HG02840 (cell line): ENCODE results near the gene FUT6.
A peak's percentile ranks its signal among the peaks of the same experiment; 100 is the strongest.

Experiments
- ATAC-seq: cut with Tn5 transposase; IDR thresholded peaks from one replicate; pipeline ENCODE4 v1.9.1; 2021; ENCODE audit warnings: mild to moderate bottlenecking, moderate library complexity, moderate number of reproducible peaks; ENCODE audit not compliant: unreplicated experiment, low FRiP score

FUT6 gene

DNA sequence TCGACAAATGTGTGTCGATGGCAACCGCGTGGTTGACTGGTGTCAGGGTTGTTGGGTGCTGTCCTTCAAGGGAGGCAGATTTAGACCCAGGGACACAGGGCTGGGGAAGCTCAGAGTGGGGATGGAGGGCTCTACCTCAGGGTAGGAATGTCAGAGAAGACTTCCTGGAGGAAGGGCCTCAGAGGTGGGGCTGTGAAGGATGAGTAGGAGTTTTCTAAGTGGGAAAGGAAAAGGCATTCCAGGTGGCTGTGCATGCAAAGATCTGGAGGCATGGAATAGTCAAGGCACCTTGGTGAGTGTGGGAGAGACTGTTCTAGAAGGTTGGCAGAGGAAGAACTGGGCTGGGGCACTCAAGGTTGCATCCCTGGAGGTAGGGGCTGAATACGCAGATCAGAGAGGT lies 32.6 kb downstream of the FUT6 start:
- no peak for ATAC-seq

DNA sequence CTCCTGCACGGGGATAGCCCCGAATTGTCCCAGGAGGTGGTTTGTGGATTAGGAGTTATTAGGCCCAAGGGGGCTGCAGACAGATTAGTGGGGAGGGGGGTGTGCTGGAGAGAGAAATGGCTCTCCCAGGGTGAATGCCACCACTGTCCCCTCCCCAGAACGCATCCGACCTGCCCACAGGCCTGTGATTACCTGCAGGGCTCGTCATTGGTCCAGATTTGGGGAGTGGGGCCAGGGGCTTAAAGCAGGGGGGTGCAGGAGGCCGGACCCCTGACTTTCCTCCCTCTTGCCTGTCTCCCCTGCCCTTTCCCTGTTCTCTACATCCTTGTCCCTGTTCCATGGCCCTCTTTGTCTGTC lies 33.4 kb downstream of the FUT6 start:
- no peak for ATAC-seq

DNA sequence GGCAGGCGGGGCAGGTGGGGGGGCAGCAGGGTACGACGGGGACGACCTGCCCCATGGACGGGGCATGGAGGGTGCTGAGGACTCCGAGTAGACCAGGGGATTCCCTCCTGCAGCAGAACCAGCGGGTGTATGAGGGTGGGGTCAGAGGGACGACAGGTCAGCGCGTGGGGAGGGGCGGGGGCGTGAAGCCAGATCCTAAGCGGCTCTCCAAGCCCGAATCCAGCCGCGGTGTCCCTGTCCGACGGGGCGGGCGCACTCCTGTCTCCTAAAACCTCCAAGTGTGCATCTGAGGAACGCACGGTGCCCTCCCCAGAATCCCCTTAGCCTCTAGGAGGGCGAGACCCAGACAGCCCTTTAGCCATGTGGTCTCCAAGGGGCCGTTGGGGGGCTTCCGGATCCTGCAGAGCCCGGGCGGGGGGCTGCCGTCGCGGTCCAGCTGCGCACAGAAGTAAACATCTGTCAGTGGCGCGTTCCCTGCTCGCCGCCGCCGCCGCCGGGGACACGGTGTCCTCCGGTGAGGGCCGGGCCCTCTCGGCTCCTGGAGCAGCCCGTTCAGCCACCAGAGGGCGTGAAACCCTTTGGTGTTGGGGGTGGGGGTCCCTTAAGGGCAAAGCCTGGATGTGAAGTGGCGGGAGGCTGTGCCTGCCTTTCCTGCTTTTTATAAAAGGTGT lies 33.9 kb downstream of the FUT6 start:
- ATAC-seq, result no peak

DNA sequence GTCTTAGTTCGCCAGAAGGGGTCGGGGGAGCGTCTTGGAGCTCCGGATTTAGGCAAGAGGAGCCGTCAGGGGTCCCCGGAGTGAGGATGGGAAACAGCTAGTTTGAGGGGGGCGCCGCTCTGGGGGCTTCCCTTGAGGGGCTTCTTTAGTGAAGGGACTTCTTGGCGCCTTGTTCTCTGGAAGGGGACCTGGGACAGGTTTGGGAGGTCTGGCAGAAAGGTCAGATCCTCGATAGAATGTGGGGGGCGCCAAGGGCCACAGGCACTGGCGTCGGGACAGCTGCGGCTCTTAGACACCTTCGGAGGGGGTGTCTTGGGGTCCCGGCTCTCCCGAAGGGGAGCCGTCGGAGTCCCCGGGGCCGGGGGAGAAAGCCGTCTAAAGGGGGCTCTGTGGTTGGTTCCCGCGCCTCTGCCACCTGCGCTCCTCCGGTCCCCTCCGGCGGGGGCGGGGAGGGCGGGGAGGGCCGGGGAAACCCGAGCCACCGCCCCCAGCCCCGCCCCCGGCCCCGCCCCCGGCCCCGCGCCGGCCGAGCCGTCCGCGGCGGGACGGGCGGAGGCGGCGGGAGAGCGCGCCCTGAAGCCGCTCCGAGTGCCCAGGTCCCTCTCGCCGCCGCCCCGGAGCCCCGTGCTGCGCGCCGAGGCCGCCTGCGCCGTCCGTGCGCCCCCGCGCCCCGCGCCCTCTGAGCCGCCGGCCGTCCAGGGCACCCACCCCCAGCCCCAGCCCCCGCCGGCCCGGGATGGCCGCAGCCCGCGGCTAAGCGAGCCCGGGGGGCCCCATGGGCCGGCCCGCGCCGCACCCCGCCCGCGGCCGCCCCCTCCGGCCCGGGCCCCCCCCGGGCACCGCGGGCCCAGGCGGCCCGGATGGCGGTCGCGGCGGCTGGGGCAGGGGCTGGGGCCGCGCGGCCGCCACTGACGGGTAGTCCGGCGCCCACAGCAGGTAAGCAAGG lies 34.7 kb downstream of the FUT6 start, which contains the start of gene NRTN:
TSS of gene NRTN (plus strand) at position 552 of the 946 bp plus-strand sequence. CDS start 19,099 bp downstream, outside the sequence.
- ATAC-seq, result no peak

DNA sequence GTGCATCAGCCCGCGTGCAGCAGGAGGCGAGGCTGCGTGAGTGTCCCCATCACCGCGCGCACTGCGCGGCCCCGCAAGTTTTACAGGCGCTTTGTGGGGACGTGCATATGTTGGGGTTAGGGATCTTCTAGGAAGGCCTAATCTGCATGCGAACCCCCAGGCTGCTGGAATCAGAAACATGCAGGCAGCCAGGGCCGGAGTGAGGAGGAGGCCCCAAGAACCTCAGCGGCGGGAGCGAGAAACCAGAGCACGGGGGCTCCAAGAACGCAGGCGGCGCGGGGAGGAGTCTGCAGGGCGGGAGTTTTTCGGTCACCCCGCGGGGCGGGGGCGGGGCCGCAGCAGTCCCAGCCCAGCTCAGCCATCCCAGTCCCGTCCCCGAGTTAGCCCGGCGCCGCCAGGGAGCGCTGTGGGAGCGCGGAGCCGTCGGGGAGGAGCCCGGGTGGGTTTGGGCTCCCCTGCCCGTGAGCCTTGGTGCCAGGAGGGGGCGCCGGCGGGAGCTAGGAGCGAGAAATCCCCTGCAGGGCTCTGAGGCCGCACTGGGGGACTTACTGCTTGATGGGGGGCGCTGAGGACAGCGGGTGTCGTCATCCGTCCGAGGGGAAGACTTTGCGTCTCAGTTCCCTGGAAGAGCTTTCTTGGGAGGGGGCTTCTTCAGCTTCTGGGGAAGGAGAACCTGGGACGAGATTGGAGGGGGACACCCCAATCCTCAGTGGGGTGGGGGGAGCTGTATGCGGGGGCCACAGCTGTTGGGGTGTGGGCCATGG lies 35.6 kb downstream of the FUT6 start:
- ATAC-seq, result no peak

DNA sequence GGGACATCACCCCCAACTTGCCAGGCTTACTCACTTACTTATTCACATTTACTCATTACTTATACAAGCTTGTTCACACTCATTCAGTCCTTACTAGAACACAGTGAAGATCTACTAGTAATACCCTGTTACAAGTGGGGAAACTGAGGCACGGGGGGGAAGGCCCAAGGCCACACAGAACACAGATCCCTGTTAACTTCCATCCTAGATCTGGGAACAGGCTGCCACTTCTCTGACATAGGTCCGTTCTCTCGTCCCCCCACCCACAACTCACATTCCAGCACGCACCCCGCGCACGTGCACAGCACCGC lies 36.1 kb downstream of the FUT6 start:
- no peak for ATAC-seq

DNA sequence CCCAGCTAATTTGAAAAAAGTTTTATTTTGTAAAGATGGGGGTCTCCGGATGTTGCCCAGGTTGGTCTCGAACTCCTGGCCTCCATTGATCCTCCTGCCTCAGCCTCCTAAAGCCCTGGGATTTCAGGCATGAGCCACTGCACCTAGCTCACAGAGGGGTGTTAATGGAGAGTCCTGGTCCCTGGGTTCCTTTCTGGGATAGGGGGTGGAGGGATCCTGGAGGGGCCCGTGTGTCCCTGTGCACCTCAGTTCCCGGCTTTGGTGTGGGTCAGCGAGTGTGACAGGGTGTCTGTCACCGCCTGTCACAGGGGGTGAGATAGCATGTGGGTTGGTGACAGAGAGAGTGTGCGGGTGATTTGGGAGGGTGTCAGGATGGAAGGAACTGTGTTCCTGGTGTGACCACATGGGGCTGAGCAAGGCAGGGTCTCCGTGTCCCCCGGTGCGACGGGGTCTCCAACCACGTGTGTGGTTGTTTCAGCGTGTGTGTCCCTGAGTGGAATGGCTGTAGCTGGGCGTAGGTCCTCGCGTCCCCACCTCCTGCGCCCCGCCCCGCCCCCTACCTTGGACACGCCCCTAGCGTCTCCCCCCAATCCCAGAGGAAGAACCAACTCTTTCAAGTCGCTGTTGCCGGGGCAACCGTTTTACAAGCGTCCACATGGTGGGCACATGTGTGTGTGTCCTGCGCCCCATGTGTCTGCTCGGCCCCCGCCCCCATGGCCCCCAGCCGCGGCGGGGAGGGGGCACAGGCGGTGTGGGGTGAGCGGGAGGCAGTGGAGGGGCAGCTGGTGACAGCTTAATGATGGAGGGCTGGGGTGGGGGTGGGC lies 37.5 kb downstream of the FUT6 start:
- ATAC-seq, result no peak

DNA sequence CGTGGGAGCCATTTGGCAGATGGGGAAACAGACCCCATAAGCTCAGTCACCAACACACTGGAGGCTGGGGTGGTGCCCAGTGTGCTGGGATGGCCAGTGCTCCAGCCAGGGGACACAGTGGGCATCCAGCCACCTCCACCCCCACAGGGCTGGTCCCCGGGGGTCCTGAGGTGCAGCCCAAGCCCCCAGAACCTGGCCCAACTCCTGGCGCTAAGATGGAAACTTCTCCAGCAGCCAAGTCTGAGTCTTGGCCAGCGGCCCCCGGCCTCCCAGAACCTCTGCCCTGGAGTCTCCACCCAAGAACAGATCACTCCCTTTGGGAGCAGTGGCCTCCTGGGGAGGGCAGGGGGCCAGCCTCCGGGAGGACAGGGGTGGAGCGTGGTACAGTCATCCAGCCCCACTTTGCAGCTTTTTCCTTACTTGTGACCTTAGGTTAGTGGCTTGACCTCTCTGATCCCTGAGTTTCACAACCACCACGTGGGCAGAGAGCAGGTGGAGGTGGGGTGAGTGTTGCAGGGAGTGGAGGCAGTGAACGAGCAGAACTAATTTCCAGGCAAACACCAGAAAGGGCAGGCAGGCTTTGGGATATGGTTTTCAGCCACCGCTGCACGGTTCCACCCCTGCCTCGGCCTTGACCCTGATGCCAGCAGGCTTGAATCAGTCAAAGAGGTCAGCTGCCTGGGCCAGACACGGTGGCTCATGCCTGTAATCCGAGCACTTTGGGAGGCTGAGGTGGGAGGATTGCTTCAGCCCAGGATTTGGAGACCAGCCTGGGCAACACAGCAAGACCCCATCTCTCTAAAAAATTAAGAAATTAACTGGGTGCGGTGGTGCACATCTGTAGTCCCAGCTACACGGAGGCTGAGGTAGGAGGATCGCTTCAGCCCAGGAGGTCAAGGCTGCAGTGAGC lies 38.9 kb downstream of the FUT6 start:
- ATAC-seq, result no peak

DNA sequence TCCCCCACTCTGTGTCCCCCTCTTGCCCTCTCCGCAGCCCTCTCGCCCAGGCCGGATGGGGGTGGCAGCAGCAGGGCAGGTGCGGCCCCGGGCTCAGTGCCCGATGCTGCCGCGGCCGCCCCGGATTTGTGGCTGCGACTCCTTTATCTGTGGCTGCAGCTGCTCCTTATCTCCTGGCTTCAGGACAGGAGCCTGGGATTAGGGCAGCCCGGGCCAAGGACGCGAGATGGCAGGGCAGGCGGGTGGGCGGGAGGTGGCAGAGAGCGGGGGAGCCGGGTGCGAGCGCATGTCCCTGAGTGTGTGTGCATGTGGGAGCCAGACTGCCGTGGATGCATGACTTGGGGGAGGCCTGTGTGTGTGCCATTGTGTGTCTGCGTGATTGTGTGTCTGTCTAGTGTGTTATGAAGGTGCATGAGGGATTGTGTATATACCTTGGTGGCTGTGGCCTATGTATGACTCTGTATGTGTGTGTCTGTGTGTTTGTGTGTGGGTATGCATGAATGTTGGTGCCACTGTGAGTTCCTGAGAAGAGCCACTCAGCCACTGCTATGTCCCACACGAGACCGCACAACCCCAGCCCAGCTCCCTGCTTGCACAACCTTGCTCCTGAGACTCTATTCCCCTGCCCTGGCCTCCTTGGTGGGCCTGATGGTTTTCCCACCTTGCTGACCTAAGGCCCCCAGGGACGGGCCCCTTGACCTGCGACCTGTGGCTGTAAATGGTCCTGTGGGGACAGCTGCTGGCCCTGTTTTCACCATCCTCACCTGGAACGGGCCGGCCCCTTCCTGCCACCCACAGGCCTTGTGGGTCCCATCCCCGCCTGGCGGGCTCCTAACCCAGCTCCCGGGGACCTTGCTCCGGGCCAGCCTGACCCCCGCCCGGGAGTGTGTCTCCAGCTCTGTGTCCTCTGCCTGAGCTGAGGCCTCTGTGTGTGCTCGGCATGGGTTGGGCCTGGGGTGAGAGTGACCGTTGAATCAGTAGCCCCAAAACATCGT lies 40.0 kb downstream of the FUT6 start:
- ATAC-seq, result no peak

DNA sequence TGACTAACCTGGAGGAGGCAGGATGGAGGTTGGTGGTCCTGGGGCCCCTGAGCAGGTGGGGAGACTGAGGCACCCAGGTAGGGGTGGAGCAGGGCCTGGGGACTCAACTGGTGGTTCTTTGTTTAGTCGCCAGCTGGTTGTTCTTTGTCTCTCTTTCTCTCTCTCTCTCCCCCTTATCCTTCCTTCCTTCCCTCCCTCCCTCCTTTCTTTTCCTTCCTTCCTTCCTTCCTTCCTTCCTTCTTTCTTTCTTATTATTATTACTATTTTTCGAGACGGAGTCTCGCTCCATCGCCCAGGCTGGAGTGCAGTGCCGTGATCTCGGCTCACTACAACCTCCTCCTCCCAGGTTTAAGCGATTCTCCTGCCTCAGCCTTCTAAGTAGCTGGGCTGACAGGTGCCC lies 41.3 kb downstream of the FUT6 start:
- no peak for ATAC-seq

DNA sequence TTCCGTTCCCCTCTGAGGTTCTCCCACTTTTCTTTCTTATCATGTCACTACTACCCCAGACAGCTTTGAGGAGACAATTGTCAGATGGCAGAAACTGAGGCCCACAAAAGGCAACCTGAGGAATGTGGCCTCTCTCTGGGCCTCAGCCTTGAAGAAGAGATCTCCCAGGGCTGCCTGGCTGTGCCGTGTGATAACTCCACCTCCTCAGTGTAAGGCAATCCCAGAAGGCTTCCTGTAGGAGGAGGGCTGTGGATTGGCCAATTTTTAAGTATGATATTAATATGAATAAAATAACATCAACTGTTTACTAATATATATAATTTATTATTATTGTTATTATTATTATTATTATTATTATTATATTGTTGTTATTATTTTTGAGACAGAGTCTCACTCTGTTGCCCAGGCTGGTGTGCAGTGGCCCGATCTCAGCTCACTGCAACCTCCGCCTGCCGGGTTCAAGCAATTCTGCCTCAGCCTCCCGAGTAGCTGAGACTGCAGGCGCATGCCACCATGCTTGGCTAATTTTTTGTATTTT lies 44.1 kb downstream of the FUT6 start:
- no peak for ATAC-seq

DNA sequence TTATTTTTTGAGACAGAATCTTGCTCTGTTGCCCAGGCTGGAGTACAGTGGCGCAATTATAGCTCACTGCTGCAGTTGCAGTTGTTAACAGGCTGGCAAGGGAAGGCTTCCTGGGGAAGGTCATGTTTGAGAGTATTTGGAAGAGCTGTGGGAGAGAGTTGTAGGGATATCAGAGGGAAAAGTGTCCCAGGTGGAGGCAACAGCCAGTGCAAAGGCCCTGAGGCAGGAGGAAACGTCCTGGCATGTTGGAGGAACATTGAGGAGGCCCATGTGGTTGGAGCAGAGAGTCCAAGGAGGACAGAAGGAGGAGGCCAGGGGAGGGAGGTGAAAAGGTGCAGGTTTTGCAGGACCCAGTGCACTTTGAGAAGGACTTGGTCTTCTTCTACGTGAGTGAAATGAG lies 46.3 kb downstream of the FUT6 start:
- no peak for ATAC-seq

DNA sequence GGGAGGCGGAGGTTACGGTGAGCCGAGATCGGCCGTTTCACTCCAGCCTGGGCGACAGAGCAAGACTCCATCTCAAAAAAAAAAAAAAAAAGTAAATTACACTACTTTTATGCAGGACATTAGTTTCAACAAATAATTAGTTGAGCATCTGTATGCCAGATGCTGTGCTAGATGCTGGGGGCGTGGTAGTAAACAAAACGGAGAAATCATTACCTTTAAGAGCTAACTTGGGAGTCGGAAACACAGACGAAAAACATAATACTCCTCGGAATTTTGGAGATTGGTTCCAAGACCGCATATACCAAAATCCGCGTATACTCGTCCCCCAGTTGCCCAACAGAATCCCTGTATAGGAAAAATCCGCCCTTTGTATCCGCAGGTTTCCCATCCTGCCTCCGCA lies 47.3 kb downstream of the FUT6 start:
- ATAC-seq, result no peak

DNA sequence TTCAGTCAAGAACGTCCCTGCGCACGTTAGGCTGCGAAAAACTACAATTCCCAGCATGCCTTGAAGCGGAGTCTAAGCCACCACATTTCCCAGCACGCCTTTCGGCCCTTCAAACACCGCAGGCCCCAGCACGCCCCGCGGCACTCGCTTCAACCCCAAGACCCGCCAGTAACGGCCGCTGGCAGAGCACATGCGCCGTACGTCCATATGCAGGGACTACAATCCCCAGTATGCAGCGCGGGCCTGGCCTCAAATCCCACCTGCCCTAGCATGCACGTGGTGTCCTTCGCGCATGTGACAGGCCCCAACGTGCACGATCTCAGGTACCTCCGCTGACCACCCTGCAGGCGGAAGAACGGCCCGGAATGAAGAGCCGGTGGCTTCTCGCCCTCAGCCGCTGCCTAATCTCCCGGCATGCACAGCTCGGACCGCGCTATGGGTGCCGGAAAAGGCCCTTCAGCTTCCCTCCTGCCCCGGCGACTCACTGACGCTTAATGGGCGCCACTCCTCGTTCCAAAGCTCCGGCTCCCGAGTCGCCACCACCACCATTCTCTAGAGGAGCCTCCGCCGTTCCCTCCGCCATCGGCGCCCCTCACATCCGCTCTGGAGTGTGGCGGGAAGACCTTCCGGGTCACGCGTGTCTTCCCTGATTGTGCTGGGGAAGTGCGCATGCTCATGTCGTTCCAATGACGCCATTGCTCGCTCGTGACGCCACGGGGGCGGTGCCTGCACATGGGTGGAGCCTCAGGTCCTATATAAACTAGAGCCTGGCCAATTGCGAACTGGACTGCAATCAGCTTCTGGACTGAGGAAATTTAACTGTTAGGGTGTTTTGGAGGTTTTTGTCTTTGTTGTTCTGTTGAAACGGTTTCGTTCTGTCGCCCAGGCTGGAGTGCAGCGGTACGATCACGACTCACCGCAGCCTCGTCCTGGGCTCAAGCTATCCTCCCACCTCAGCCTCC lies 48.7 kb downstream of the FUT6 start, which contains the start of gene DUS3L:
TSS of gene DUS3L (minus strand) at position 605 of the 962 bp plus-strand sequence. CDS start at position 583, 22 bp downstream.
- peak; percentile 77 for ATAC-seq

DNA sequence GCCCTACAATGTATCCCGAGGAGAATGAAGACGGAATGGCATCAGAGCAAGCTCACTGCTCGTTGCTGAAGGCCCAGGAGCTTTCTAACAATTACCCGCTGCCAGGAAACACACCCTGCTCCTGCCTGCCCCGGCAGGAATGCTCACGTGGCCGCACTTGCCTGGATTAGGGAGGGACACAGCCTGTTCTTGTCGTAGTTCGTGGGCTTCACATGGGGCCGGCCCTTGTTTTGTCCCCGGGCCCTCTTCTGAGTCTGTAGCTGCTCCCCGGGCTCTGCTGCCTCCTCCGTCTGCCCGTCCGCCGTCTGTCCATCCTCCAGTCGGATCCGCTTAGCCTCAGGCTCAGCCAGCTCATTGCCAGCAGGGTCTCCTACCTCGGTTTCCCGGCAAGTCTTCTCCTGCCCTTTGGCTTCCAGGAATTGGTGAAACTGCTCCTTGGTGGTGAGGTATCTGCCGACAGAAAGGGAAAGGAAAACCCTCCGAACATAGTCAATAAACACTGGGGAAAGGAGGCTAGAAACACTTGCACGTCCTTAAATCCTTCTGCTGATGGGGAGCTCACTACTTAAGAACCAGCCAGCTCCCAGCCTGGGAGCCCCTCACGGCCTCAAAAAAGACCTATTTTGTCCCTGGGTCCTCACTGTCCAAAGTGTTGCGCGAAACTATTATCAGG lies 49.5 kb downstream of the FUT6 start:
- no peak for ATAC-seq

DNA sequence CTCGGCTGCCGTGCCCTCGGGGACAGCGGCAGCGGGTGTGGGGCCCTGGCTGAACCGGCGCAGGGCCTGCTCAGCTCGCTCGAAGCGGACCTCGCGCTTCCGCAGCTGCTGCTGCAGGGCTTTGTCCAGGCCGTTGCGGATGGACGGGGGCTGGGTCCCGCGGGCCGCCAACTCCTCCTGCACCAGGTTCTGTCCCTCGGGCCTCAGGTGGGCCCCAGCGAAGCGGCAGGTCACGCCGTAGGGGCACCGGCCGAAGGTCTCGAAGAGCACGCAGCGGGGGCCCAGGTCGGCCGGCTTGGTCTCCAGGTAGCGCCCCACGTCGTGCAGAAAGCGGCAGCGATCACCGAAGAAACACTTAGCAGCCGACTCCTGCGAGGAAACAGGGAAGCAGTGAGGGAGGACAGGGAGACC lies 50.1 kb downstream of the FUT6 start:
- ATAC-seq, result no peak
